ENCODE data around the gene SORBS2. TPM values are rescaled to one million over a fixed set of nuclear protein-coding genes. Genes with fewer than 3 reads are reported as not detected.

SORBS2 gene
- total and polyA plus RNA-seq, 2 donors (not counting 1 experiment from before 2014, with no cell fraction given) = 0.25 to 0.89 TPM

- H3K9me3 ChIP-seq (ENCODE audit: control extremely low read depth in 1 of 3, control insufficient read depth in 2 of 3, insufficient read depth in 1 of 3, low read length in 2 of 3) = no peaks in the 10 kb centered on the region
- POLR2A ChIA-PET = no interaction called here
- DNase-seq (no peak), ATAC-seq (ENCODE audit: low read depth) (no peak)
- H3K4me2 ChIP-seq (replicated peaks; ENCODE audit: low read depth, low read length, poor library complexity, severe bottlenecking) = no peak overlapping the region
- no CpG with 5 or more reads among the region's 4 CpGs for WGBS (ENCODE audit: insufficient coverage)
- Mint-ChIP-seq H3K4me3 (no peak overlapping the region), H3K9me3 (ENCODE audit: insufficient read depth) (no peaks in the 10 kb centered on the region), H3K4me1 (no peaks in the 10 kb centered on the region), H3K27ac (no peak overlapping the region), H3K27me3 (peaks cover 14% of the 10 kb centered on the region)
- CTCF ChIA-PET = no interaction called here
- H2AFZ ChIP-seq (ENCODE audit: insufficient read depth, low read depth, low read length, poor library complexity, severe bottlenecking) = no peak overlapping the region
- H3K4me3 ChIP-seq (ENCODE audit: control extremely low read depth in 1 of 5, extremely low read depth in 1 of 5, insufficient read depth in 1 of 5, low read depth in 2 of 5, low read length in 4 of 5) = no peak overlapping the region
- H4K20me1 ChIP-seq (ENCODE audit: control insufficient read depth, insufficient read depth, low read length, poor library complexity, severe bottlenecking) = no peaks in the 10 kb centered on the region
- no peak overlapping the region for H3K27ac ChIP-seq (ENCODE audit: low read length in 2 of 2)
- no peaks in the 10 kb centered on the region for H3K79me2 ChIP-seq (ENCODE audit: control insufficient read depth, insufficient read depth, low read length)
- no peaks in the 10 kb centered on the region for H3K4me1 ChIP-seq (ENCODE audit: control insufficient read depth in 2 of 2, insufficient read depth in 2 of 2, low read length in 2 of 2)
- no peaks in the 10 kb centered on the region for H3K36me3 ChIP-seq (replicated peaks in 1 of 2; ENCODE audit: control extremely low read depth in 1 of 2, control insufficient read depth in 1 of 2, extremely low read depth in 1 of 2, insufficient read depth in 2 of 2, low read length in 1 of 2)
- TF ChIP-seq CTCF (IDR thresholded peaks at IDR 0.05) (no peak), EZH2 (IDR thresholded peaks at IDR 0.05; ENCODE audit: borderline replicate concordance, insufficient read depth, low read depth, low read length, poor library complexity, severe bottlenecking) (no peak)
- H3K27me3 ChIP-seq (replicated peaks in 1 of 4; ENCODE audit: control extremely low read depth in 1 of 4, control insufficient read depth in 3 of 4, insufficient read depth in 4 of 4, low read length in 3 of 4) = no peaks in the 10 kb centered on the region
- no peak overlapping the region for H3K9ac ChIP-seq (ENCODE audit: low read length)
- intact Hi-C loops (cut with micrococcal nuclease) = no loop called here
Measured at GRCh38 chr4:185664481-185664880, 147.5 kb downstream of the SORBS2 start.

- Histone ChIP-seq H3K4me1 (ENCODE audit: control insufficient read depth in 2 of 2, insufficient read depth in 2 of 2, low read length in 2 of 2) (no peaks in the 10 kb centered on the region), H3K27me3 (replicated peaks in 1 of 4; ENCODE audit: control extremely low read depth in 1 of 4, control insufficient read depth in 3 of 4, insufficient read depth in 4 of 4, low read length in 3 of 4) (no peaks in the 10 kb centered on the region), H3K9ac (ENCODE audit: low read length) (no peak overlapping the region), H3K9me3 (ENCODE audit: control extremely low read depth in 1 of 3, control insufficient read depth in 2 of 3, insufficient read depth in 1 of 3, low read length in 2 of 3) (no peaks in the 10 kb centered on the region), H2AFZ (ENCODE audit: insufficient read depth, low read depth, low read length, poor library complexity, severe bottlenecking) (no peak overlapping the region), H3K4me2 (replicated peaks; ENCODE audit: low read depth, low read length, poor library complexity, severe bottlenecking) (no peak overlapping the region), H3K4me3 (ENCODE audit: control extremely low read depth in 1 of 5, extremely low read depth in 1 of 5, insufficient read depth in 1 of 5, low read depth in 2 of 5, low read length in 4 of 5) (no peak overlapping the region), H3K79me2 (ENCODE audit: control insufficient read depth, insufficient read depth, low read length) (no peaks in the 10 kb centered on the region), H4K20me1 (ENCODE audit: control insufficient read depth, insufficient read depth, low read length, poor library complexity, severe bottlenecking) (no peaks in the 10 kb centered on the region), H3K27ac (ENCODE audit: low read length in 2 of 2) (no peak overlapping the region), H3K36me3 (replicated peaks in 1 of 2; ENCODE audit: control extremely low read depth in 1 of 2, control insufficient read depth in 1 of 2, extremely low read depth in 1 of 2, insufficient read depth in 2 of 2, low read length in 1 of 2) (no peaks in the 10 kb centered on the region)
- Mint-ChIP-seq H3K9me3 (ENCODE audit: insufficient read depth) (no peaks in the 10 kb centered on the region), H3K4me1 (no peaks in the 10 kb centered on the region), H3K27ac (no peak overlapping the region), H3K27me3 (peaks cover 20% of the 10 kb centered on the region), H3K4me3 (no peak overlapping the region)
- TF ChIP-seq EZH2 (IDR thresholded peaks at IDR 0.05; ENCODE audit: borderline replicate concordance, insufficient read depth, low read depth, low read length, poor library complexity, severe bottlenecking) (no peak), CTCF (IDR thresholded peaks at IDR 0.05) (no peak)
- no peak for DNase-seq
- no peak for ATAC-seq (ENCODE audit: low read depth)
- intact Hi-C loops (cut with micrococcal nuclease) = no loop called here
- POLR2A ChIA-PET = no interaction called here
- CTCF ChIA-PET = interaction anchor here (1.3 kb wide), 1 partner anchor 18 kb away, joined by 3 read pairs; no protein-coding TSS in a partner anchor
- whole genome bisulfite sequencing (ENCODE audit: insufficient coverage) = 94% methylated on average over 13 of the region's 15 CpGs
Measured at GRCh38 chr4:185662030-185662778, 149.8 kb downstream of the SORBS2 start.
